HL-60 (cell line): ENCODE measurements around the gene ALK.

Experiments
- GABPA ChIP-seq: IDR thresholded peaks from 2 replicates; pipeline ENCODE4 v1.6.1; 2012; ENCODE audit warnings: low read depth
- POLR2AphosphoS5 ChIP-seq: IDR thresholded peaks from 2 replicates; pipeline ENCODE4 v1.6.1; 2012; ENCODE audit warnings: low read depth
- SPI1 ChIP-seq: IDR thresholded peaks from 2 replicates; pipeline ENCODE4 v1.6.1; 2012; ENCODE audit warnings: low read depth, mild to moderate bottlenecking, borderline replicate concordance
- TF ChIP-seq, protein P1 (sequence below): IDR thresholded peaks from one replicate; pipeline ENCODE4 v1.5.1; 2011; ENCODE audit warnings: low read length, control low read depth, inconsistent platforms; ENCODE audit not compliant: insufficient read depth
- TF ChIP-seq, protein P2 (sequence below): IDR thresholded peaks from 2 replicates; pipeline ENCODE4 v1.6.1; 2012; ENCODE audit warnings: low read depth; ENCODE audit not compliant: insufficient replicate concordance

DNA sequence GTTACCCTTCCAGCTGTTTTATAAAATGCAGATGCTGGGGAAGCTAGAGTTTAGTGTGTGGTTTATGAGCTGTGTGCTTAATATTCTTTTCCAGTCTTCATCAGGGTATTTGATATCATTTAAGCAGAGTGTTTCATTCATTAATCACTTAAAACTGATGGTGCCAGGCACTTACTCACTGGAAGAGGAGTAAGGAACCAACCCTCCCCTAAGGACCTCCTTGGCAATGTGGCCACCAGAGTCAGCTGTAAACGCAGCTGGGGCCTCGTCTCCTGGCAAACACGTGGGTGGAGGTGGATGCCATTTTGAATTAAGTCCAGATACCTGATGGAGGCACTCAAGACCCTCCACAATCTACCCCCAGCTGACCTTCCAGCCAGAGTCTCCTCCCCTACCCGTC, 474.5 kb downstream of the ALK start:
- TF ChIP-seq, protein P1, sequence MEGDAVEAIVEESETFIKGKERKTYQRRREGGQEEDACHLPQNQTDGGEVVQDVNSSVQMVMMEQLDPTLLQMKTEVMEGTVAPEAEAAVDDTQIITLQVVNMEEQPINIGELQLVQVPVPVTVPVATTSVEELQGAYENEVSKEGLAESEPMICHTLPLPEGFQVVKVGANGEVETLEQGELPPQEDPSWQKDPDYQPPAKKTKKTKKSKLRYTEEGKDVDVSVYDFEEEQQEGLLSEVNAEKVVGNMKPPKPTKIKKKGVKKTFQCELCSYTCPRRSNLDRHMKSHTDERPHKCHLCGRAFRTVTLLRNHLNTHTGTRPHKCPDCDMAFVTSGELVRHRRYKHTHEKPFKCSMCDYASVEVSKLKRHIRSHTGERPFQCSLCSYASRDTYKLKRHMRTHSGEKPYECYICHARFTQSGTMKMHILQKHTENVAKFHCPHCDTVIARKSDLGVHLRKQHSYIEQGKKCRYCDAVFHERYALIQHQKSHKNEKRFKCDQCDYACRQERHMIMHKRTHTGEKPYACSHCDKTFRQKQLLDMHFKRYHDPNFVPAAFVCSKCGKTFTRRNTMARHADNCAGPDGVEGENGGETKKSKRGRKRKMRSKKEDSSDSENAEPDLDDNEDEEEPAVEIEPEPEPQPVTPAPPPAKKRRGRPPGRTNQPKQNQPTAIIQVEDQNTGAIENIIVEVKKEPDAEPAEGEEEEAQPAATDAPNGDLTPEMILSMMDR = no peak
- TF ChIP-seq POLR2AphosphoS5 = no peak
- TF ChIP-seq, protein P2, sequence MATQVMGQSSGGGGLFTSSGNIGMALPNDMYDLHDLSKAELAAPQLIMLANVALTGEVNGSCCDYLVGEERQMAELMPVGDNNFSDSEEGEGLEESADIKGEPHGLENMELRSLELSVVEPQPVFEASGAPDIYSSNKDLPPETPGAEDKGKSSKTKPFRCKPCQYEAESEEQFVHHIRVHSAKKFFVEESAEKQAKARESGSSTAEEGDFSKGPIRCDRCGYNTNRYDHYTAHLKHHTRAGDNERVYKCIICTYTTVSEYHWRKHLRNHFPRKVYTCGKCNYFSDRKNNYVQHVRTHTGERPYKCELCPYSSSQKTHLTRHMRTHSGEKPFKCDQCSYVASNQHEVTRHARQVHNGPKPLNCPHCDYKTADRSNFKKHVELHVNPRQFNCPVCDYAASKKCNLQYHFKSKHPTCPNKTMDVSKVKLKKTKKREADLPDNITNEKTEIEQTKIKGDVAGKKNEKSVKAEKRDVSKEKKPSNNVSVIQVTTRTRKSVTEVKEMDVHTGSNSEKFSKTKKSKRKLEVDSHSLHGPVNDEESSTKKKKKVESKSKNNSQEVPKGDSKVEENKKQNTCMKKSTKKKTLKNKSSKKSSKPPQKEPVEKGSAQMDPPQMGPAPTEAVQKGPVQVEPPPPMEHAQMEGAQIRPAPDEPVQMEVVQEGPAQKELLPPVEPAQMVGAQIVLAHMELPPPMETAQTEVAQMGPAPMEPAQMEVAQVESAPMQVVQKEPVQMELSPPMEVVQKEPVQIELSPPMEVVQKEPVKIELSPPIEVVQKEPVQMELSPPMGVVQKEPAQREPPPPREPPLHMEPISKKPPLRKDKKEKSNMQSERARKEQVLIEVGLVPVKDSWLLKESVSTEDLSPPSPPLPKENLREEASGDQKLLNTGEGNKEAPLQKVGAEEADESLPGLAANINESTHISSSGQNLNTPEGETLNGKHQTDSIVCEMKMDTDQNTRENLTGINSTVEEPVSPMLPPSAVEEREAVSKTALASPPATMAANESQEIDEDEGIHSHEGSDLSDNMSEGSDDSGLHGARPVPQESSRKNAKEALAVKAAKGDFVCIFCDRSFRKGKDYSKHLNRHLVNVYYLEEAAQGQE = no peak
- TF ChIP-seq GABPA = no peak
- TF ChIP-seq SPI1 = no peak
